Measurements from ENCODE around the gene POLG. TPM values are rescaled to one million over a fixed set of nuclear protein-coding genes. Genes with fewer than 3 reads are reported as not detected.

Gene POLG
- polyA plus RNA-seq, 1 experiment = 13.7 TPM

GRCh38 chr15:89341316-89342005 lies 6.8 kb upstream of the POLG start:
- POLR2A ChIA-PET = no interaction called here
- CTCF ChIA-PET = interaction anchor here (8.9 kb wide), 1 partner anchor 17 kb away, joined by 72 read pairs; no protein-coding TSS in a partner anchor
- H3K27me3 ChIP-seq (ENCODE audit: control insufficient read depth, insufficient read depth, low read length) = peaks cover 44% of the 10 kb centered on the region

GRCh38 chr15:89340573-89340972 lies 5.9 kb upstream of the POLG start:
- DNase-seq (ENCODE audit: low read depth, low spot score) = no peak
- Histone ChIP-seq H3K27me3 (ENCODE audit: control insufficient read depth, insufficient read depth, low read length) (peaks cover 38% of the 10 kb centered on the region), H3K4me3 (ENCODE audit: low read depth, low read length) (no peak overlapping the region), H3K9me3 (ENCODE audit: control insufficient read depth, insufficient read depth, low read length) (no peaks in the 10 kb centered on the region), H3K27ac (ENCODE audit: low read depth, low read length) (no peak overlapping the region)
- CTCF ChIA-PET = interaction anchor here (8.9 kb wide), 1 partner anchor 18 kb away, joined by 72 read pairs; no protein-coding TSS in a partner anchor
- no peak for TF ChIP-seq CTCF (IDR thresholded peaks at IDR 0.05; ENCODE audit: low read depth, low read length)
- POLR2A ChIA-PET = no interaction called here

More at GRCh38 chr15:89341316-89342005, 6.8 kb upstream of the POLG start:
- no peak for DNase-seq (ENCODE audit: low read depth, low spot score)
- no peak for TF ChIP-seq CTCF (IDR thresholded peaks at IDR 0.05; ENCODE audit: low read depth, low read length)
- H3K9me3 ChIP-seq (ENCODE audit: control insufficient read depth, insufficient read depth, low read length) = no peaks in the 10 kb centered on the region; the same call in 1 of the 2 replicates
- no peak overlapping the region for H3K4me3 ChIP-seq (ENCODE audit: low read depth, low read length)
- no peak overlapping the region for H3K27ac ChIP-seq (ENCODE audit: low read depth, low read length)

DNA sequence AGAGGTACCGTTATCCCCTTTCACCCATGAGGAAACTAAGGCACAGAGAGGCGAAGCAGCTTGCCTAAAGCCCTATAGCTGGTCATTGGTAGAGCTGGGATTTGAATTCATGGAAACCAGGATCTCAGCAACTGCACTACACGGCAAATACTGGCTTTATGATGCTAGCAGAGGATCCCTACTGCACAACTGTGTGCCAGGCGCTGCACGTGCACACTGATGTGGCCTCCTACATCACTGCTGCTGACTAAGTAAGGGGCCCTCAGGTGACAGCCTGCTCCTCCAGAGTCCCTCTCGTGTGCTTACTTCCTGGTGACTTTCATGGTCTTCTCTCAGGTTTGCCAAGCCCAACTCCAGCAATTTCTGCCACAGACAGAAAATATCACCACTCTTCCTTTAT lies 3.4 kb upstream of the POLG start:
- Histone ChIP-seq H3K9me3 (ENCODE audit: control insufficient read depth, insufficient read depth, low read length) (no peaks in the 10 kb centered on the region; the same call in 1 of the 2 replicates), H3K27me3 (ENCODE audit: control insufficient read depth, insufficient read depth, low read length) (peaks cover 28% of the 10 kb centered on the region), H3K27ac (ENCODE audit: low read depth, low read length) (no peak overlapping the region), H3K4me3 (ENCODE audit: low read depth, low read length) (no peak overlapping the region)
- ChIA-PET CTCF (interaction anchor here (1.7 to 8.9 kb wide), 2 partner anchors 20 to 132 kb away, joined by 6 to 72 read pairs; no protein-coding TSS in a partner anchor), POLR2A (no interaction called here)
- DNase-seq (ENCODE audit: low read depth, low spot score) = no peak
- TF ChIP-seq CTCF (IDR thresholded peaks at IDR 0.05; ENCODE audit: low read depth, low read length) = no peak

GRCh38 chr15:89335298-89336041 lies 846 bp upstream of the POLG start:
- no peaks in the 10 kb centered on the region; the same call in 1 of the 2 replicates for H3K9me3 ChIP-seq (ENCODE audit: control insufficient read depth, insufficient read depth, low read length)
- H3K4me3 ChIP-seq (ENCODE audit: low read depth, low read length) = peak overlapping the region; percentile 58
- TF ChIP-seq CTCF (IDR thresholded peaks at IDR 0.05; ENCODE audit: low read depth, low read length) = no peak
- H3K27ac ChIP-seq (ENCODE audit: low read depth, low read length) = peak overlapping the region; percentile 61
- POLR2A ChIA-PET = interaction anchor here (0.6 to 1.3 kb wide), 3 partner anchors 21 to 247 kb away, joined by 3 to 9 read pairs (median 6); partner anchors contain the start of gene ABHD2
- CTCF ChIA-PET = interaction anchor here (0.6 to 8.9 kb wide), 3 partner anchors 23 to 129 kb away, joined by 4 to 72 read pairs (median 4); no protein-coding TSS in a partner anchor
- H3K27me3 ChIP-seq (ENCODE audit: control insufficient read depth, insufficient read depth, low read length) = peaks cover 15% of the 10 kb centered on the region
- no peak for DNase-seq (ENCODE audit: low read depth, low spot score)
